Measurements from ENCODE around the gene KIAA0930.

Gene KIAA0930

GRCh38 chr22:45224988-45225731 is 15.5 kb downstream of the KIAA0930 start:
- DNase-seq = no peak
- no peak for TF ChIP-seq POLR2A (IDR thresholded peaks at IDR 0.05; ENCODE audit: low read length)
- TF ChIP-seq GATA1 (IDR thresholded peaks at IDR 0.05; ENCODE audit: low read depth, low read length) = no peak

- TF ChIP-seq POLR2A (IDR thresholded peaks at IDR 0.05; ENCODE audit: low read length) (no peak), GATA1 (IDR thresholded peaks at IDR 0.05; ENCODE audit: low read depth, low read length) (no peak)
- no peak for DNase-seq
Measured at GRCh38 chr22:45224331-45224730, 16.4 kb downstream of the KIAA0930 start.

GRCh38 chr22:45223304-45224117 is 17.2 kb downstream of the KIAA0930 start:
- peak; percentile 38 to 60 for DNase-seq
- TF ChIP-seq POLR2A (IDR thresholded peaks at IDR 0.05; ENCODE audit: low read length) (no peak), GATA1 (IDR thresholded peaks at IDR 0.05; ENCODE audit: low read depth, low read length) (no peak)

GRCh38 chr22:45221201-45221600 is 19.5 kb downstream of the KIAA0930 start:
- TF ChIP-seq POLR2A (IDR thresholded peaks at IDR 0.05; ENCODE audit: low read length) = no peak
- TF ChIP-seq GATA1 (IDR thresholded peaks at IDR 0.05; ENCODE audit: low read depth, low read length) = no peak
- DNase-seq = no peak

GRCh38 chr22:45218976-45219375 is 21.7 kb downstream of the KIAA0930 start:
- no peak for DNase-seq
- TF ChIP-seq POLR2A (IDR thresholded peaks at IDR 0.05; ENCODE audit: low read length) (no peak), GATA1 (IDR thresholded peaks at IDR 0.05; ENCODE audit: low read depth, low read length) (no peak)

GRCh38 chr22:45217806-45218205 is 22.9 kb downstream of the KIAA0930 start:
- no peak for DNase-seq
- TF ChIP-seq POLR2A (IDR thresholded peaks at IDR 0.05; ENCODE audit: low read length) = no peak
- no peak for TF ChIP-seq GATA1 (IDR thresholded peaks at IDR 0.05; ENCODE audit: low read depth, low read length)

- DNase-seq = no peak
- TF ChIP-seq POLR2A (IDR thresholded peaks at IDR 0.05; ENCODE audit: low read length) (no peak), GATA1 (IDR thresholded peaks at IDR 0.05; ENCODE audit: low read depth, low read length) (no peak)
Measured at GRCh38 chr22:45217345-45217744, 23.3 kb downstream of the KIAA0930 start.

- DNase-seq = no peak
- TF ChIP-seq GATA1 (IDR thresholded peaks at IDR 0.05; ENCODE audit: low read depth, low read length) (no peak), POLR2A (IDR thresholded peaks at IDR 0.05; ENCODE audit: low read length) (no peak)
Measured at GRCh38 chr22:45216133-45217003, 24.3 kb downstream of the KIAA0930 start.

GRCh38 chr22:45212992-45213751 is 27.5 kb downstream of the KIAA0930 start:
- no peak for DNase-seq
- TF ChIP-seq POLR2A (IDR thresholded peaks at IDR 0.05; ENCODE audit: low read length) (no peak), GATA1 (IDR thresholded peaks at IDR 0.05; ENCODE audit: low read depth, low read length) (no peak)

- TF ChIP-seq GATA1 (IDR thresholded peaks at IDR 0.05; ENCODE audit: low read depth, low read length) = no peak
- no peak for TF ChIP-seq POLR2A (IDR thresholded peaks at IDR 0.05; ENCODE audit: low read length)
- DNase-seq = no peak
Measured at GRCh38 chr22:45212306-45212709, 28.4 kb downstream of the KIAA0930 start.

GRCh38 chr22:45211848-45212247 is 28.8 kb downstream of the KIAA0930 start:
- TF ChIP-seq GATA1 (IDR thresholded peaks at IDR 0.05; ENCODE audit: low read depth, low read length) (no peak), POLR2A (IDR thresholded peaks at IDR 0.05; ENCODE audit: low read length) (no peak)
- no peak for DNase-seq

GRCh38 chr22:45211435-45211834 is 29.3 kb downstream of the KIAA0930 start:
- DNase-seq = no peak
- TF ChIP-seq GATA1 (IDR thresholded peaks at IDR 0.05; ENCODE audit: low read depth, low read length) (no peak), POLR2A (IDR thresholded peaks at IDR 0.05; ENCODE audit: low read length) (no peak)

- no peak for DNase-seq
Measured at GRCh38 chr22:45210991-45211390, 29.7 kb downstream of the KIAA0930 start.

More at GRCh38 chr22:45210991-45211390, 29.7 kb downstream of the KIAA0930 start:
- TF ChIP-seq POLR2A (IDR thresholded peaks at IDR 0.05; ENCODE audit: low read length) (no peak), GATA1 (IDR thresholded peaks at IDR 0.05; ENCODE audit: low read depth, low read length) (no peak)

Data from erythroblast (primary cell).